ENCODE data around the gene SALL3. TPM values are rescaled to one million over a fixed set of nuclear protein-coding genes. Genes with fewer than 3 reads are reported as not detected.
A peak's percentile ranks its signal among the peaks of the same experiment; 100 is the strongest.

The SALL3 gene
- total and polyA plus RNA-seq, 2 of the 8 experiments (the other 6 are each of a cell fraction or from before 2014, with no cell fraction given), result 10.5 to 46.4 TPM

DNA sequence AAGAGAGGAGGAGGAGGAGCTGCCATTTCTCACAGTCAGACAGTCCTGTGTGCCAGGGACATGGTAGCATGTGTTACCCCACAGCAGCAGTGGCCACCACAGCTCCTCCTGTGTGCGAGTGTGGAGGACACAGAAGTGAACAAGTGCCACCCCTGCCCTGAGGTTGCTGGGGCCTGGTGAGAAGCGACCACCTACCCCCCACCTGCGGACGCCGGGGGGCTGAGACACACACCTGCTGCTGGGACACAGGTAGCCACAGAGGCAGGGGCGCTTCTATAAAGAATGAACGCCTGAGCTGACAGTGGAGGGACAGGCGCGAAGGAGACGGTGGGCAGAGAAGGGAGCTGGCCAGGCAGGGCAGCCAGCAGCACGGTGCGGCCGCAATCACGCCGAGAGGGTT is 32.3 kb upstream of the SALL3 start:
- Histone ChIP-seq H2AK5ac (ENCODE audit: low read depth, low read length) (no peak overlapping the region; the same call in 1 of the 2 replicates), H4K8ac (ENCODE audit: extremely low read depth, insufficient read depth, low read length) (no peak overlapping the region), H2BK5ac (ENCODE audit: low read depth, low read length) (no peak overlapping the region), H3K9me3 (ENCODE audit: insufficient read depth in 2 of 2, low read depth in 1 of 2, low read length in 1 of 2) (peaks cover 6 to 15% of the 10 kb centered on the region in 2 experiments; a peak in 3 of 4 replicates), H4K91ac (replicated peaks; ENCODE audit: insufficient read length, low read length) (no peak overlapping the region), H2BK20ac (ENCODE audit: low read length) (no peak overlapping the region), H2BK12ac (ENCODE audit: low read depth, low read length) (peak overlapping the region; percentile 62; the same call in 1 of the 2 replicates), H3K79me1 (ENCODE audit: low read depth, low read length) (no peaks in the 10 kb centered on the region), H2AFZ (ENCODE audit: low read length) (no peak overlapping the region), H3K18ac (ENCODE audit: extremely low read depth, low read length) (no peak overlapping the region), H3K23me2 (ENCODE audit: low read depth, low read length) (no peaks in the 10 kb centered on the region), H3K4me1 (replicated peaks in 1 of 4; ENCODE audit: control insufficient read depth in 3 of 4, insufficient read depth in 4 of 4, low read length in 3 of 4) (peaks cover 0 to 7% (median 4%) of the 10 kb centered on the region in 4 experiments; a peak in 4 of 7 replicates), H3K27me3 (replicated peaks in 1 of 4; ENCODE audit: control insufficient read depth in 3 of 4, extremely low read depth in 1 of 4, insufficient read depth in 3 of 4, low read length in 3 of 4) (peaks cover 0 to 3% (median 0%) of the 10 kb centered on the region in 4 experiments; a peak in 2 of 7 replicates), H3K27ac (ENCODE audit: low read depth, low read length) (no peak overlapping the region), H3K79me2 (ENCODE audit: control insufficient read depth in 1 of 2, insufficient read depth in 2 of 2, low read length in 2 of 2) (no peaks in the 10 kb centered on the region), H3K23ac (ENCODE audit: insufficient read length) (no peak overlapping the region), H3K14ac (ENCODE audit: insufficient read length) (no peak overlapping the region), H2BK120ac (replicated peaks; ENCODE audit: low read depth, low read length) (no peak overlapping the region), H3K4me3 (ENCODE audit: extremely low read depth in 1 of 4, insufficient read depth in 2 of 4, low read depth in 3 of 4, low read length in 4 of 4) (no peak overlapping the region), H3K4ac (replicated peaks; ENCODE audit: insufficient read length, low read depth, low read length) (no peak overlapping the region), H3K56ac (replicated peaks; ENCODE audit: insufficient read length, low read depth, low read length) (no peak overlapping the region), H3K4me2 (ENCODE audit: insufficient read depth in 1 of 2, low read depth in 2 of 2, low read length in 2 of 2) (no peak overlapping the region), H4K5ac (ENCODE audit: insufficient read length, low read depth, low read length) (no peak overlapping the region), H3K36me3 (ENCODE audit: control insufficient read depth in 2 of 4, insufficient read depth in 4 of 4, low read length in 3 of 4) (no peaks in the 10 kb centered on the region), H4K20me1 (replicated peaks in 1 of 2; ENCODE audit: control insufficient read depth in 1 of 2, insufficient read depth in 2 of 2, low read length in 2 of 2) (no peaks in the 10 kb centered on the region), H2BK15ac (ENCODE audit: low read length) (peak overlapping the region; percentile 81; the same call in 1 of the 2 replicates), H3K9ac (replicated peaks in 1 of 4; ENCODE audit: extremely low read depth in 1 of 4, low read depth in 3 of 4, low read length in 3 of 4) (no peak overlapping the region)
- CTCF ChIA-PET (ENCODE audit: partially characterized antibody), result no interaction called here
- WGBS, 2 experiments (ENCODE audit: extremely low coverage in 1 of 2, insufficient coverage in 1 of 2, insufficient read length in 1 of 2, insufficient replicate concordance in 2 of 2, low coverage in 1 of 2, low lambda C conversion rate in 2 of 2, missing lambda C conversion rate in 1 of 2), result 92% methylated on average over 15 of the region's 15 CpGs; no CpG with 5 or more reads in 1 of the 2 experiments
- POLR2A ChIA-PET (ENCODE audit: partially characterized antibody), result no interaction called here
- FAIRE-seq (no peak), DNase-seq (ENCODE audit: low read depth in 1 of 2, low spot score in 2 of 2) (no peak)
- TF ChIP-seq CEBPB (IDR thresholded peaks at IDR 0.05; ENCODE audit: low read depth, low read length) (no peak), SRF (IDR thresholded peaks at IDR 0.05; ENCODE audit: low read depth, low read length) (no peak), RBBP5 (IDR thresholded peaks at IDR 0.05; ENCODE audit: borderline replicate concordance, low read depth, low read length) (no peak), PHF8 (conservative IDR thresholded peaks at IDR 0.05; ENCODE audit: low read depth, low read length) (no peak), BCL11A (IDR thresholded peaks at IDR 0.05; ENCODE audit: low read depth in 2 of 2, low read length in 2 of 2) (no peak), SUZ12 (IDR thresholded peaks at IDR 0.05; ENCODE audit: low read length) (no peak), CTBP2 (IDR thresholded peaks at IDR 0.05; ENCODE audit: borderline replicate concordance, insufficient read depth, insufficient read length, low read length) (no peak), CBX5 (IDR thresholded peaks at IDR 0.05; ENCODE audit: low read depth, low read length) (no peak), HDAC2 (IDR thresholded peaks at IDR 0.05; ENCODE audit: borderline replicate concordance in 1 of 2, low read depth in 2 of 2, low read length in 2 of 2) (no peak), KDM1A (IDR thresholded peaks at IDR 0.05; ENCODE audit: borderline replicate concordance, low read length) (no peak)
- TF ChIP-seq, protein P1, sequence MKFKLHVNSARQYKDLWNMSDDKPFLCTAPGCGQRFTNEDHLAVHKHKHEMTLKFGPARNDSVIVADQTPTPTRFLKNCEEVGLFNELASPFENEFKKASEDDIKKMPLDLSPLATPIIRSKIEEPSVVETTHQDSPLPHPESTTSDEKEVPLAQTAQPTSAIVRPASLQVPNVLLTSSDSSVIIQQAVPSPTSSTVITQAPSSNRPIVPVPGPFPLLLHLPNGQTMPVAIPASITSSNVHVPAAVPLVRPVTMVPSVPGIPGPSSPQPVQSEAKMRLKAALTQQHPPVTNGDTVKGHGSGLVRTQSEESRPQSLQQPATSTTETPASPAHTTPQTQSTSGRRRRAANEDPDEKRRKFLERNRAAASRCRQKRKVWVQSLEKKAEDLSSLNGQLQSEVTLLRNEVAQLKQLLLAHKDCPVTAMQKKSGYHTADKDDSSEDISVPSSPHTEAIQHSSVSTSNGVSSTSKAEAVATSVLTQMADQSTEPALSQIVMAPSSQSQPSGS (IDR thresholded peaks at IDR 0.05; ENCODE audit: low read length), result no peak

Data from H1 (cell line).